GM12875 (cell line): ENCODE data around the gene TMEM60.
"Not testable (repeated sequence)": the region's sequence is repeated elsewhere in the genome, so short reads cannot be mapped to it uniquely, and the experiment has no call there.

Source experiments
- H3K4me3 ChIP-seq: one replicate; pipeline ENCODE4 v1.5.1; 2011; ENCODE audit warnings: low read depth, low read length, control low read depth
- CTCF ChIP-seq: IDR thresholded peaks from 2 replicates; pipeline ENCODE4 v1.5.1; 2011; ENCODE audit warnings: low read depth, mild to moderate bottlenecking, control low read depth, inconsistent platforms, low read length, moderate library complexity, borderline replicate concordance; ENCODE audit not compliant: insufficient read depth

The TMEM60 gene

GRCh38 chr7:77837275-77837674, 39.0 kb upstream of the TMEM60 start:
- no peak for TF ChIP-seq CTCF
- H3K4me3 ChIP-seq: no peak overlapping the region

GRCh38 chr7:77836425-77836824, 38.2 kb upstream of the TMEM60 start:
- H3K4me3 ChIP-seq: not testable (repeated sequence)

- H3K4me3 ChIP-seq: no peak overlapping the region
- no peak for TF ChIP-seq CTCF
These were observed 34.9 kb upstream of the TMEM60 start for GRCh38 chr7:77833136-77833535.

- no peak overlapping the region for H3K4me3 ChIP-seq
- no peak for TF ChIP-seq CTCF
These were observed 33.7 kb upstream of the TMEM60 start for GRCh38 chr7:77831953-77832352.

GRCh38 chr7:77831481-77831880, 33.2 kb upstream of the TMEM60 start:
- no peak overlapping the region for H3K4me3 ChIP-seq
- no peak for TF ChIP-seq CTCF

- no peak overlapping the region for H3K4me3 ChIP-seq
- TF ChIP-seq CTCF: no peak
These were observed 32.6 kb upstream of the TMEM60 start for GRCh38 chr7:77830649-77831355.

- no peak overlapping the region for H3K4me3 ChIP-seq
These were observed 29.8 kb upstream of the TMEM60 start for GRCh38 chr7:77827999-77828398.

More at GRCh38 chr7:77827999-77828398, 29.8 kb upstream of the TMEM60 start:
- no peak for TF ChIP-seq CTCF
